ENCODE results near the gene TSPEAR. TPM values are rescaled to one million over a fixed set of nuclear protein-coding genes. Genes with fewer than 3 reads are reported as not detected.

Gene TSPEAR
- total RNA-seq, 3 donors from 2014 or later (not counting 1 experiment from before 2014, with no cell fraction given) = not detected

GRCh38 chr21:44529011-44529421 lies 182.4 kb downstream of the TSPEAR start:
- no peaks in the 10 kb centered on the region for H3K36me3 ChIP-seq (ENCODE audit: control insufficient read depth, insufficient read depth, low read length)
- WGBS (ENCODE audit: insufficient coverage) = 93% methylated on average over 17 of the region's 17 CpGs
- DNase-seq (no peak), ATAC-seq (no peak)
- Mint-ChIP-seq H3K4me3 (no peak overlapping the region), H3K27ac (no peak overlapping the region), H3K4me1 (peaks cover 0 to 5% of the 10 kb centered on the region in 2 donors), H3K27me3 (ENCODE audit: low read depth in 2 of 2) (no peaks in the 10 kb centered on the region), H3K36me3 (no peaks in the 10 kb centered on the region), H3K9me3 (no peaks in the 10 kb centered on the region)
- no peak overlapping the region for H3K4me3 ChIP-seq (ENCODE audit: low read length)
- H3K4me1 ChIP-seq (ENCODE audit: control insufficient read depth, insufficient read depth, low read length) = no peaks in the 10 kb centered on the region
- H3K27ac ChIP-seq (ENCODE audit: low read length) = no peak overlapping the region
- intact Hi-C loops (cut with micrococcal nuclease) = no loop called here
- no peaks in the 10 kb centered on the region for H3K9me3 ChIP-seq (ENCODE audit: control insufficient read depth, insufficient read depth, low read length)
- TF ChIP-seq, protein P1, sequence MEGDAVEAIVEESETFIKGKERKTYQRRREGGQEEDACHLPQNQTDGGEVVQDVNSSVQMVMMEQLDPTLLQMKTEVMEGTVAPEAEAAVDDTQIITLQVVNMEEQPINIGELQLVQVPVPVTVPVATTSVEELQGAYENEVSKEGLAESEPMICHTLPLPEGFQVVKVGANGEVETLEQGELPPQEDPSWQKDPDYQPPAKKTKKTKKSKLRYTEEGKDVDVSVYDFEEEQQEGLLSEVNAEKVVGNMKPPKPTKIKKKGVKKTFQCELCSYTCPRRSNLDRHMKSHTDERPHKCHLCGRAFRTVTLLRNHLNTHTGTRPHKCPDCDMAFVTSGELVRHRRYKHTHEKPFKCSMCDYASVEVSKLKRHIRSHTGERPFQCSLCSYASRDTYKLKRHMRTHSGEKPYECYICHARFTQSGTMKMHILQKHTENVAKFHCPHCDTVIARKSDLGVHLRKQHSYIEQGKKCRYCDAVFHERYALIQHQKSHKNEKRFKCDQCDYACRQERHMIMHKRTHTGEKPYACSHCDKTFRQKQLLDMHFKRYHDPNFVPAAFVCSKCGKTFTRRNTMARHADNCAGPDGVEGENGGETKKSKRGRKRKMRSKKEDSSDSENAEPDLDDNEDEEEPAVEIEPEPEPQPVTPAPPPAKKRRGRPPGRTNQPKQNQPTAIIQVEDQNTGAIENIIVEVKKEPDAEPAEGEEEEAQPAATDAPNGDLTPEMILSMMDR (IDR thresholded peaks at IDR 0.05) = no peak
- no peaks in the 10 kb centered on the region for H3K27me3 ChIP-seq (ENCODE audit: control insufficient read depth, insufficient read depth, low read length)

GRCh38 chr21:44528634-44528995 lies 182.8 kb downstream of the TSPEAR start:
- Histone ChIP-seq H3K4me1 (ENCODE audit: control insufficient read depth, insufficient read depth, low read length) (no peaks in the 10 kb centered on the region), H3K27me3 (ENCODE audit: control insufficient read depth, insufficient read depth, low read length) (no peaks in the 10 kb centered on the region), H3K36me3 (ENCODE audit: control insufficient read depth, insufficient read depth, low read length) (no peaks in the 10 kb centered on the region), H3K27ac (ENCODE audit: low read length) (no peak overlapping the region), H3K4me3 (ENCODE audit: low read length) (no peak overlapping the region), H3K9me3 (ENCODE audit: control insufficient read depth, insufficient read depth, low read length) (no peaks in the 10 kb centered on the region)
- Mint-ChIP-seq H3K4me3 (no peak overlapping the region), H3K27me3 (ENCODE audit: low read depth in 2 of 2) (no peaks in the 10 kb centered on the region), H3K27ac (no peak overlapping the region), H3K4me1 (peaks cover 0 to 5% of the 10 kb centered on the region in 2 donors), H3K9me3 (no peaks in the 10 kb centered on the region), H3K36me3 (no peaks in the 10 kb centered on the region)
- WGBS (ENCODE audit: insufficient coverage) = 88% methylated on average over 10 of the region's 10 CpGs
- ATAC-seq (no peak), DNase-seq (no peak)
- intact Hi-C loops (cut with micrococcal nuclease) = no loop called here
- TF ChIP-seq, protein P1 (IDR thresholded peaks at IDR 0.05) = no peak

DNA sequence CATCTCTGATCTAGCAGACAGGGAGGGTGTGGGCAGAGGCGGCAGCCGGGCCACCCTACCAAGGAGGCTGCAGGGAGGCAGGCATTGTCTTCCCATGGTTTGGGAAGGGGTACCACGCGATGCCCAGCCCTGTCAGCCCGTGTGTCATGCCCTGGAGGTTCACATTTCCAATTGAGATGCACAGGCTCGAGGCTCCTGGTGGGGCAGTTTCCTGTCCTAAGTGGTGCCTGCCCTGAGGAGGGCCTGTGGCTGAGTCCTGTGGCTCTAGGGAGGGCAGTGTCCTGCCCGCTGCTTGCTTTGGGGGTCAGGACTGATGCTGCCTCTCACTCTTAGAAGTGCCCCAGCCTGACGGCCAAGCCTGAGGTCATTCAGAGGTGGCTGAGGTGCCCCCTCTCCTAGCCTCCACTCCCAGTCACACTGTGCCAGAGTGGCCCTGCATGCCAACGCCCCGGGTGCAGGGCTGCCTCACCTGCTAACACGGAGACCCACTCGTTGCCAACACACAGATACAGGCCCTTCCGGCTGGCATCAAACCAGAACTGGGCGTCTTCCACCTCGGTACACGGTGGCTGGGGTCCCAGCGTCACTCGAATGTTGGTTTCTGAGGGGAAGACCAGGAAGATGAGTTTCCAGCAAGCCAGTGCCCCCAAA lies 183.3 kb downstream of the TSPEAR start:
- Mint-ChIP-seq H3K27me3 (ENCODE audit: low read depth in 2 of 2) (no peaks in the 10 kb centered on the region), H3K9me3 (no peaks in the 10 kb centered on the region), H3K36me3 (no peaks in the 10 kb centered on the region), H3K4me1 (peaks cover 0 to 5% of the 10 kb centered on the region in 2 donors), H3K4me3 (no peak overlapping the region), H3K27ac (no peak overlapping the region)
- Histone ChIP-seq H3K9me3 (ENCODE audit: control insufficient read depth, insufficient read depth, low read length) (no peaks in the 10 kb centered on the region), H3K4me3 (ENCODE audit: low read length) (no peak overlapping the region), H3K36me3 (ENCODE audit: control insufficient read depth, insufficient read depth, low read length) (no peaks in the 10 kb centered on the region), H3K27ac (ENCODE audit: low read length) (no peak overlapping the region), H3K4me1 (ENCODE audit: control insufficient read depth, insufficient read depth, low read length) (no peaks in the 10 kb centered on the region), H3K27me3 (ENCODE audit: control insufficient read depth, insufficient read depth, low read length) (no peaks in the 10 kb centered on the region)
- ATAC-seq (no peak), DNase-seq (no peak)
- 86% methylated on average over 18 of the region's 18 CpGs for WGBS (ENCODE audit: insufficient coverage)
- TF ChIP-seq, protein P1 (IDR thresholded peaks at IDR 0.05) = no peak
- intact Hi-C loops (cut with micrococcal nuclease) = no loop called here
